ENCODE measurements around the gene LRRIQ1.

LRRIQ1 gene

GRCh38 chr12:85036234-85036707 is at the start of gene LRRIQ1, which contains the start of gene TSPAN19:
Gene LRRIQ1 (plus strand): TSS chr12:85036351. CDS start chr12:85038177, 1,826 bp downstream.
Gene TSPAN19 (minus strand): TSS chr12:85036277. CDS start chr12:85029946, 6,331 bp downstream.
- H3K27me3 ChIP-seq (replicated peaks; ENCODE audit: control insufficient read depth, insufficient read depth, low read length), result no peaks in the 10 kb centered on the region
- DNase-seq (ENCODE audit: extremely low read depth, insufficient read length), result peak; percentile 20
- H3K36me3 ChIP-seq (ENCODE audit: control insufficient read depth, insufficient read depth, low read length), result no peaks in the 10 kb centered on the region
- TF ChIP-seq CTCF (IDR thresholded peaks at IDR 0.05; ENCODE audit: insufficient read depth, low read length, poor library complexity, severe bottlenecking), result no peak
- H3K4me3 ChIP-seq (replicated peaks; ENCODE audit: low read depth, low read length), result peak within 1 kb of the TSS; percentile 57

GRCh38 chr12:84986586-84986985 is 49.6 kb upstream of the LRRIQ1 start:
- Histone ChIP-seq H3K36me3 (ENCODE audit: control insufficient read depth, insufficient read depth, low read length) (no peaks in the 10 kb centered on the region), H3K4me3 (replicated peaks; ENCODE audit: low read depth, low read length) (no peak overlapping the region), H3K27me3 (replicated peaks; ENCODE audit: control insufficient read depth, insufficient read depth, low read length) (no peaks in the 10 kb centered on the region)
- no peak for TF ChIP-seq CTCF (IDR thresholded peaks at IDR 0.05; ENCODE audit: insufficient read depth, low read length, poor library complexity, severe bottlenecking)
- DNase-seq (ENCODE audit: extremely low read depth, insufficient read length), result no peak

GRCh38 chr12:84994426-84994825 is 41.7 kb upstream of the LRRIQ1 start:
- TF ChIP-seq CTCF (IDR thresholded peaks at IDR 0.05; ENCODE audit: insufficient read depth, low read length, poor library complexity, severe bottlenecking), result no peak
- no peak overlapping the region for H3K4me3 ChIP-seq (replicated peaks; ENCODE audit: low read depth, low read length)

GRCh38 chr12:84995641-84996040 is 40.5 kb upstream of the LRRIQ1 start:
- Histone ChIP-seq H3K4me3 (replicated peaks; ENCODE audit: low read depth, low read length) (no peak overlapping the region), H3K36me3 (ENCODE audit: control insufficient read depth, insufficient read depth, low read length) (no peaks in the 10 kb centered on the region), H3K27me3 (replicated peaks; ENCODE audit: control insufficient read depth, insufficient read depth, low read length) (no peaks in the 10 kb centered on the region)
- no peak for TF ChIP-seq CTCF (IDR thresholded peaks at IDR 0.05; ENCODE audit: insufficient read depth, low read length, poor library complexity, severe bottlenecking)
- no peak for DNase-seq (ENCODE audit: extremely low read depth, insufficient read length)

More at GRCh38 chr12:84994426-84994825, 41.7 kb upstream of the LRRIQ1 start:
- DNase-seq (ENCODE audit: extremely low read depth, insufficient read length), result no peak
- Histone ChIP-seq H3K27me3 (replicated peaks; ENCODE audit: control insufficient read depth, insufficient read depth, low read length) (no peaks in the 10 kb centered on the region), H3K36me3 (ENCODE audit: control insufficient read depth, insufficient read depth, low read length) (no peaks in the 10 kb centered on the region)

- H3K4me3 ChIP-seq (replicated peaks; ENCODE audit: low read depth, low read length), result no peak overlapping the region
- H3K36me3 ChIP-seq (ENCODE audit: control insufficient read depth, insufficient read depth, low read length), result no peaks in the 10 kb centered on the region
- H3K27me3 ChIP-seq (replicated peaks; ENCODE audit: control insufficient read depth, insufficient read depth, low read length), result no peaks in the 10 kb centered on the region
- no peak for DNase-seq (ENCODE audit: extremely low read depth, insufficient read length)
- TF ChIP-seq CTCF (IDR thresholded peaks at IDR 0.05; ENCODE audit: insufficient read depth, low read length, poor library complexity, severe bottlenecking), result no peak
Observed at GRCh38 chr12:84996759-84997158, 39.4 kb upstream of the LRRIQ1 start.

GRCh38 chr12:84998341-84998740 is 37.8 kb upstream of the LRRIQ1 start:
- DNase-seq (ENCODE audit: extremely low read depth, insufficient read length), result no peak
- no peaks in the 10 kb centered on the region for H3K36me3 ChIP-seq (ENCODE audit: control insufficient read depth, insufficient read depth, low read length)

More at GRCh38 chr12:84998341-84998740, 37.8 kb upstream of the LRRIQ1 start:
- no peak for TF ChIP-seq CTCF (IDR thresholded peaks at IDR 0.05; ENCODE audit: insufficient read depth, low read length, poor library complexity, severe bottlenecking)
- no peaks in the 10 kb centered on the region for H3K27me3 ChIP-seq (replicated peaks; ENCODE audit: control insufficient read depth, insufficient read depth, low read length)
- H3K4me3 ChIP-seq (replicated peaks; ENCODE audit: low read depth, low read length), result no peak overlapping the region
